Endothelial cell of hepatic sinusoid (primary cell): Measurements from ENCODE around the gene BAHD1.

Experiments
- in situ Hi-C: cut with HindIII; loops from 2 replicates; pipeline ENCODE4 v1.10.0; 2017; ENCODE audit warnings: low sequenced_read_pairs

BAHD1 gene

GRCh38 chr15:40489274-40490175 is 48.8 kb downstream of the BAHD1 start:
- in situ Hi-C loops, result no loop called here

GRCh38 chr15:40493089-40493840 is 52.5 kb downstream of the BAHD1 start:
- in situ Hi-C loops, result no loop called here

GRCh38 chr15:40495516-40495915 is 54.8 kb downstream of the BAHD1 start:
- in situ Hi-C loops, result no loop called here

GRCh38 chr15:40498418-40498817 is 57.7 kb downstream of the BAHD1 start:
- in situ Hi-C loops, result no loop called here

GRCh38 chr15:40498891-40499290 is 58.1 kb downstream of the BAHD1 start:
- in situ Hi-C loops, result no loop called here

GRCh38 chr15:40499931-40500330 is 59.2 kb downstream of the BAHD1 start:
- in situ Hi-C loops, result loop anchor here (5.0 kb wide), 1 partner anchor 58 kb away; the partner anchor contains the start of gene BAHD1

GRCh38 chr15:40500568-40501330 is 60.0 kb downstream of the BAHD1 start:
- in situ Hi-C loops, result loop anchor here (5.0 kb wide), 1 partner anchor 58 kb away; the partner anchor contains the start of gene BAHD1

- in situ Hi-C loops, result loop anchor here (5.0 kb wide), 1 partner anchor 59 kb away; the partner anchor contains the start of gene BAHD1
These were observed 60.7 kb downstream of the BAHD1 start for GRCh38 chr15:40501487-40501886.

- in situ Hi-C loops, result no loop called here
These were observed 66.3 kb downstream of the BAHD1 start for GRCh38 chr15:40506964-40507571.

GRCh38 chr15:40508216-40508615 is 67.5 kb downstream of the BAHD1 start:
- in situ Hi-C loops, result no loop called here

GRCh38 chr15:40510201-40510600 is 69.4 kb downstream of the BAHD1 start:
- in situ Hi-C loops, result no loop called here

GRCh38 chr15:40511093-40511471 is 70.3 kb downstream of the BAHD1 start:
- in situ Hi-C loops, result no loop called here

GRCh38 chr15:40511472-40512133 is 70.8 kb downstream of the BAHD1 start:
- in situ Hi-C loops, result no loop called here

GRCh38 chr15:40512440-40512839 is 71.7 kb downstream of the BAHD1 start:
- in situ Hi-C loops, result no loop called here

- in situ Hi-C loops, result no loop called here
These were observed 72.9 kb downstream of the BAHD1 start for GRCh38 chr15:40513609-40514008.

- in situ Hi-C loops, result no loop called here
These were observed 75.6 kb downstream of the BAHD1 start for GRCh38 chr15:40516322-40516721.
